ENCODE measurements around the gene RPS6KB2.

DNA sequence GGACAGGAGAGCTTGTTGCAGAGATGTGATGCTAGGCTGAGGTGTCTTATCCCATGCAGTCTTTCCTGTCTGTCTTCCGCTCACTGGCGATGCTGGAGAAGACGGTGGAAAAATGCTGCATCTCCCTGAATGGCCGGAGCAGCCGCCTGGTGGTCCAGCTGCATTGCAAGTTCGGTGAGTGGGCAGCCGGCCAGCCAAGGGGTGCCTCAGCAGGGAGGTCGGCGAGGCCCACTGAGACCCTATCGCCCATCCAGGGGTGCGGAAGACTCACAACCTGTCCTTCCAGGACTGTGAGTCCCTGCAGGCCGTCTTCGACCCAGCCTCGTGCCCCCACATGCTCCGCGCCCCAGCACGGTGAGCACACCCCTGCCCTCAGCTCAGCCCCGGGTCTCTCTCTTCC lies 34.9 kb upstream of the RPS6KB2 start:
- TF ChIP-seq, protein P1, sequence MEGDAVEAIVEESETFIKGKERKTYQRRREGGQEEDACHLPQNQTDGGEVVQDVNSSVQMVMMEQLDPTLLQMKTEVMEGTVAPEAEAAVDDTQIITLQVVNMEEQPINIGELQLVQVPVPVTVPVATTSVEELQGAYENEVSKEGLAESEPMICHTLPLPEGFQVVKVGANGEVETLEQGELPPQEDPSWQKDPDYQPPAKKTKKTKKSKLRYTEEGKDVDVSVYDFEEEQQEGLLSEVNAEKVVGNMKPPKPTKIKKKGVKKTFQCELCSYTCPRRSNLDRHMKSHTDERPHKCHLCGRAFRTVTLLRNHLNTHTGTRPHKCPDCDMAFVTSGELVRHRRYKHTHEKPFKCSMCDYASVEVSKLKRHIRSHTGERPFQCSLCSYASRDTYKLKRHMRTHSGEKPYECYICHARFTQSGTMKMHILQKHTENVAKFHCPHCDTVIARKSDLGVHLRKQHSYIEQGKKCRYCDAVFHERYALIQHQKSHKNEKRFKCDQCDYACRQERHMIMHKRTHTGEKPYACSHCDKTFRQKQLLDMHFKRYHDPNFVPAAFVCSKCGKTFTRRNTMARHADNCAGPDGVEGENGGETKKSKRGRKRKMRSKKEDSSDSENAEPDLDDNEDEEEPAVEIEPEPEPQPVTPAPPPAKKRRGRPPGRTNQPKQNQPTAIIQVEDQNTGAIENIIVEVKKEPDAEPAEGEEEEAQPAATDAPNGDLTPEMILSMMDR (IDR thresholded peaks at IDR 0.05), result no peak
- TF ChIP-seq POLR2A (IDR thresholded peaks at IDR 0.05), result no peak

Measured in uterus (tissue), 2 donors.